ENCODE results near the gene EEPD1. TPM values are rescaled to one million over a fixed set of nuclear protein-coding genes. Genes with fewer than 3 reads are reported as not detected.

EEPD1 gene
- total RNA-seq, 1 donor from 2014 or later = 6.5 TPM

- H3K4me1 ChIP-seq = no peaks in the 10 kb centered on the region
Observed at GRCh38 chr7:36137754-36138153, 15.3 kb upstream of the EEPD1 start.

DNA sequence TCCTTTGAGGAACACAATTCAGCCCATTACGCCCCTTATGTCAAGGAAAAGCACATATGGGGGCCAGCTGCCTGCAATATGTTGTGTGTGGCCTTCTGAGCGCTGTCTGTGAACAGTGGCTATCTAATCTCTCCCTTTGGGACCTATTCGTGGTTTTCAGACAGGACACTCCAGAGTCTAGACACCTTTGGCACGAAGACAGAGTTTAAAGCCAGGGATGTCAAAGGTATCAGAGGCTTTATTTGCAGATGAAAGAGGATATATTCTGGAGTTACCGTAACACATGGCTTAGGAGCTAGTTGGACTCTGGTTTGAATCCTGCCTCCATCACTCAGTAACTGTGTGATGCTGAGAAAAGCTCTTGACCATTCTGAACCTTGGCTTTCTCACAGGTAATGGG is 14.8 kb upstream of the EEPD1 start:
- H3K9ac ChIP-seq = no peak overlapping the region
- no peak overlapping the region for H3K27ac Mint-ChIP-seq
- H3K9me3 Mint-ChIP-seq = peaks cover 2% of the 10 kb centered on the region
- no peak overlapping the region for H3K27ac ChIP-seq
- no peaks in the 10 kb centered on the region for H4K20me1 ChIP-seq (ENCODE audit: low read depth)
- H3K4me2 ChIP-seq = no peak overlapping the region
- no peaks in the 10 kb centered on the region for H3K4me1 Mint-ChIP-seq
- TF ChIP-seq EZH2phosphoT487 (IDR thresholded peaks at IDR 0.05) = no peak
- TF ChIP-seq, protein P1, sequence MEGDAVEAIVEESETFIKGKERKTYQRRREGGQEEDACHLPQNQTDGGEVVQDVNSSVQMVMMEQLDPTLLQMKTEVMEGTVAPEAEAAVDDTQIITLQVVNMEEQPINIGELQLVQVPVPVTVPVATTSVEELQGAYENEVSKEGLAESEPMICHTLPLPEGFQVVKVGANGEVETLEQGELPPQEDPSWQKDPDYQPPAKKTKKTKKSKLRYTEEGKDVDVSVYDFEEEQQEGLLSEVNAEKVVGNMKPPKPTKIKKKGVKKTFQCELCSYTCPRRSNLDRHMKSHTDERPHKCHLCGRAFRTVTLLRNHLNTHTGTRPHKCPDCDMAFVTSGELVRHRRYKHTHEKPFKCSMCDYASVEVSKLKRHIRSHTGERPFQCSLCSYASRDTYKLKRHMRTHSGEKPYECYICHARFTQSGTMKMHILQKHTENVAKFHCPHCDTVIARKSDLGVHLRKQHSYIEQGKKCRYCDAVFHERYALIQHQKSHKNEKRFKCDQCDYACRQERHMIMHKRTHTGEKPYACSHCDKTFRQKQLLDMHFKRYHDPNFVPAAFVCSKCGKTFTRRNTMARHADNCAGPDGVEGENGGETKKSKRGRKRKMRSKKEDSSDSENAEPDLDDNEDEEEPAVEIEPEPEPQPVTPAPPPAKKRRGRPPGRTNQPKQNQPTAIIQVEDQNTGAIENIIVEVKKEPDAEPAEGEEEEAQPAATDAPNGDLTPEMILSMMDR (IDR thresholded peaks at IDR 0.05) = no peak
- TF ChIP-seq EZH2 (IDR thresholded peaks at IDR 0.05) = no peak
- H3K4me1 ChIP-seq = no peaks in the 10 kb centered on the region
- H3F3A ChIP-seq (ENCODE audit: low read depth) = no peaks in the 10 kb centered on the region
- peaks cover 3% of the 10 kb centered on the region for H3K36me3 ChIP-seq
- no peaks in the 10 kb centered on the region for H3K79me2 ChIP-seq (ENCODE audit: low read depth)
- no peak overlapping the region for H2AFZ ChIP-seq (replicated peaks)
- H3K36me3 Mint-ChIP-seq = no peaks in the 10 kb centered on the region
- no peaks in the 10 kb centered on the region for H3K27me3 ChIP-seq
- no peaks in the 10 kb centered on the region for H3K9me3 ChIP-seq (ENCODE audit: low read depth)
- DNase-seq (ENCODE audit: low spot score) = no peak
- H3K4me3 Mint-ChIP-seq = no peak overlapping the region
- peaks cover 7% of the 10 kb centered on the region for H3K27me3 Mint-ChIP-seq (ENCODE audit: insufficient read depth, low read depth)
- no peak overlapping the region for H3K4me3 ChIP-seq

More at GRCh38 chr7:36137754-36138153, 15.3 kb upstream of the EEPD1 start:
- Histone ChIP-seq H3K4me2 (no peak overlapping the region), H2AFZ (replicated peaks) (no peak overlapping the region), H3K9me3 (ENCODE audit: low read depth) (no peaks in the 10 kb centered on the region), H3K9ac (no peak overlapping the region), H3K27ac (no peak overlapping the region), H3F3A (ENCODE audit: low read depth) (no peaks in the 10 kb centered on the region), H3K4me3 (no peak overlapping the region), H3K36me3 (peaks cover 3% of the 10 kb centered on the region), H3K27me3 (no peaks in the 10 kb centered on the region), H3K79me2 (ENCODE audit: low read depth) (no peaks in the 10 kb centered on the region), H4K20me1 (ENCODE audit: low read depth) (no peaks in the 10 kb centered on the region)
- no peak for TF ChIP-seq EZH2phosphoT487 (IDR thresholded peaks at IDR 0.05)
- TF ChIP-seq, protein P1 (IDR thresholded peaks at IDR 0.05) = no peak
- TF ChIP-seq EZH2 (IDR thresholded peaks at IDR 0.05) = no peak
- no peak for DNase-seq (ENCODE audit: low spot score)
- H3K27me3 Mint-ChIP-seq (ENCODE audit: insufficient read depth, low read depth) = peaks cover 7% of the 10 kb centered on the region
- H3K36me3 Mint-ChIP-seq = no peaks in the 10 kb centered on the region
- no peak overlapping the region for H3K4me3 Mint-ChIP-seq
- peaks cover 2% of the 10 kb centered on the region for H3K9me3 Mint-ChIP-seq
- no peaks in the 10 kb centered on the region for H3K4me1 Mint-ChIP-seq
- no peak overlapping the region for H3K27ac Mint-ChIP-seq

DNA sequence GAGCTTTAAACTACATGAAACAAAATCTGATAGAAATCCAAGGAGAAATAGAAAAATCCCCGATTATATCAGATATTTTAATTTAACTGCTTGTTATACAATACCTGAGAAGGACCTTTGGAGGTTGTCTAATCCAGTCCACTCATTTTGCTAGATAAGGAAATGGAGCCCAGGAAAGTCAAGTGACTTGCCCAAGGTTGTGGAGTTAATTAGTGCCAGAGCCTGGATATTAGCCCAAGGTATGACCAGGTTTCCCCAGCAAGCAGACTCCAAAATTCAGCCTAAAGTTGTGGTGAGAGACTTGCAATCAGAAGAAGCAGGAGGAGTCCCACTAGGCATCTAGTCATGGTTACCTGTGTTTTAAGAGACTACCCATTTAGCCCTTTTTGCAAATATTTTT is 11.7 kb upstream of the EEPD1 start:
- Histone ChIP-seq H3K4me3 (no peak overlapping the region), H3K36me3 (peaks cover 3% of the 10 kb centered on the region), H3K79me2 (ENCODE audit: low read depth) (no peaks in the 10 kb centered on the region), H3F3A (ENCODE audit: low read depth) (no peaks in the 10 kb centered on the region), H4K20me1 (ENCODE audit: low read depth) (no peaks in the 10 kb centered on the region), H3K4me2 (no peak overlapping the region), H2AFZ (replicated peaks) (no peak overlapping the region), H3K9me3 (ENCODE audit: low read depth) (no peaks in the 10 kb centered on the region), H3K4me1 (no peaks in the 10 kb centered on the region), H3K27me3 (no peaks in the 10 kb centered on the region), H3K27ac (no peak overlapping the region), H3K9ac (no peak overlapping the region)
- H3K36me3 Mint-ChIP-seq = no peaks in the 10 kb centered on the region
- no peak overlapping the region for H3K27ac Mint-ChIP-seq
- TF ChIP-seq EZH2 (IDR thresholded peaks at IDR 0.05) = no peak
- TF ChIP-seq, protein P1 (IDR thresholded peaks at IDR 0.05) = no peak
- TF ChIP-seq EZH2phosphoT487 (IDR thresholded peaks at IDR 0.05) = no peak
- H3K27me3 Mint-ChIP-seq (ENCODE audit: insufficient read depth, low read depth) = peaks cover 9% of the 10 kb centered on the region
- peaks cover 2% of the 10 kb centered on the region for H3K9me3 Mint-ChIP-seq
- no peak for DNase-seq (ENCODE audit: low spot score)
- no peak overlapping the region for H3K4me3 Mint-ChIP-seq
- H3K4me1 Mint-ChIP-seq = no peaks in the 10 kb centered on the region

All from neural progenitor cell (in vitro differentiated cells).